GM23338 (cell line): ENCODE data around the gene EXD3.

Source experiments
- EZH2 ChIP-seq: fragments of 200-600 bp; sonication (generic); IDR thresholded peaks from one replicate; pipeline ENCODE4 v1.8.0; 2017; ENCODE audit warnings: antibody characterized with exemption, mild to moderate bottlenecking, low read depth; ENCODE audit not compliant: unreplicated experiment
- NANOG ChIP-seq: IDR thresholded peaks from 2 replicates; pipeline ENCODE4 v1.6.1; 2016; ENCODE audit warnings: antibody characterized with exemption, borderline replicate concordance
- POLR2AphosphoS5 ChIP-seq: IDR thresholded peaks from 2 replicates; pipeline ENCODE4 v1.6.1; 2016; ENCODE audit warnings: antibody characterized with exemption, low read depth
- TF ChIP-seq, protein P1 (sequence below), 2 experiments: fragments of 200-600 bp in 1 of 2; sonication (generic) in 1 of 2; conservative IDR thresholded peaks; 2 replicates each; pipeline versions ENCODE4 v1.5.1 to v1.6.1; 2016 to 2017; ENCODE audit warnings: antibody characterized with exemption in 2 of 2, low read depth in 2 of 2, mild to moderate bottlenecking in 2 of 2, moderate library complexity in 1 of 2
- TF ChIP-seq, protein P2 (sequence below): fragments of 250-450 bp; sonication (Bioruptor Pico); IDR thresholded peaks from 2 replicates; pipeline ENCODE4 v1.5.0; 2020; ENCODE audit warnings: mild to moderate bottlenecking, moderate library complexity
- TF ChIP-seq, protein P3 (sequence below): IDR thresholded peaks from one replicate; pipeline ENCODE4 v1.6.1; 2018; ENCODE audit warnings: antibody characterized with exemption; ENCODE audit not compliant: unreplicated experiment

DNA sequence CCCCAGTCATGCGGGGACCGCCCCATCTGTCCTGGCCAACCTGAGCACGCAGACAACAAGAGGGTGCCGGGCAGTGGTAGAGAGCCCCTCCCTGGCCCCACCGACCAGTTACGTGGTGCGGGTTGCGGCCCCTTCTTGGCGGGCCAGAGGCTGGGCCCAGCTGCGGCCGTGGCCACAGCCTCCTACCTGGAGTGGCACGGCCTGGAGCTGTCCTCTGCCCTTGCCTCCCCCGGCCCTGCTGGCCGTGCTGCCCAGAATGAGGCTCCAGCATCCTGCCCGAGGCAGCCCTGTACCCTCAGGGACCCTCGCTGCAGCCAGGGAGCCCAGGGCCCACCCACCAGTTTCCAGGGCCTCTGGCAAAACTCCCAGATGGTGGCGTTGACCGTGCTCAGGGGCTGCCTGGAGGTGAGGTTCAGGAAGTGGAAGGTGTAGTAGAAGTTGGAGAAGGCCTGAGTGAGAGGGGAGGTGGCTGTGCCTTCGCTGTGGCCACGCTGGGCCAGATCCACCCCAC lies 12.5 kb upstream of the EXD3 start:
- TF ChIP-seq, protein P1, sequence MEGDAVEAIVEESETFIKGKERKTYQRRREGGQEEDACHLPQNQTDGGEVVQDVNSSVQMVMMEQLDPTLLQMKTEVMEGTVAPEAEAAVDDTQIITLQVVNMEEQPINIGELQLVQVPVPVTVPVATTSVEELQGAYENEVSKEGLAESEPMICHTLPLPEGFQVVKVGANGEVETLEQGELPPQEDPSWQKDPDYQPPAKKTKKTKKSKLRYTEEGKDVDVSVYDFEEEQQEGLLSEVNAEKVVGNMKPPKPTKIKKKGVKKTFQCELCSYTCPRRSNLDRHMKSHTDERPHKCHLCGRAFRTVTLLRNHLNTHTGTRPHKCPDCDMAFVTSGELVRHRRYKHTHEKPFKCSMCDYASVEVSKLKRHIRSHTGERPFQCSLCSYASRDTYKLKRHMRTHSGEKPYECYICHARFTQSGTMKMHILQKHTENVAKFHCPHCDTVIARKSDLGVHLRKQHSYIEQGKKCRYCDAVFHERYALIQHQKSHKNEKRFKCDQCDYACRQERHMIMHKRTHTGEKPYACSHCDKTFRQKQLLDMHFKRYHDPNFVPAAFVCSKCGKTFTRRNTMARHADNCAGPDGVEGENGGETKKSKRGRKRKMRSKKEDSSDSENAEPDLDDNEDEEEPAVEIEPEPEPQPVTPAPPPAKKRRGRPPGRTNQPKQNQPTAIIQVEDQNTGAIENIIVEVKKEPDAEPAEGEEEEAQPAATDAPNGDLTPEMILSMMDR (conservative IDR thresholded peaks at IDR 0.05; ENCODE audit: low read depth in 2 of 2) = no peak
- TF ChIP-seq, protein P2, sequence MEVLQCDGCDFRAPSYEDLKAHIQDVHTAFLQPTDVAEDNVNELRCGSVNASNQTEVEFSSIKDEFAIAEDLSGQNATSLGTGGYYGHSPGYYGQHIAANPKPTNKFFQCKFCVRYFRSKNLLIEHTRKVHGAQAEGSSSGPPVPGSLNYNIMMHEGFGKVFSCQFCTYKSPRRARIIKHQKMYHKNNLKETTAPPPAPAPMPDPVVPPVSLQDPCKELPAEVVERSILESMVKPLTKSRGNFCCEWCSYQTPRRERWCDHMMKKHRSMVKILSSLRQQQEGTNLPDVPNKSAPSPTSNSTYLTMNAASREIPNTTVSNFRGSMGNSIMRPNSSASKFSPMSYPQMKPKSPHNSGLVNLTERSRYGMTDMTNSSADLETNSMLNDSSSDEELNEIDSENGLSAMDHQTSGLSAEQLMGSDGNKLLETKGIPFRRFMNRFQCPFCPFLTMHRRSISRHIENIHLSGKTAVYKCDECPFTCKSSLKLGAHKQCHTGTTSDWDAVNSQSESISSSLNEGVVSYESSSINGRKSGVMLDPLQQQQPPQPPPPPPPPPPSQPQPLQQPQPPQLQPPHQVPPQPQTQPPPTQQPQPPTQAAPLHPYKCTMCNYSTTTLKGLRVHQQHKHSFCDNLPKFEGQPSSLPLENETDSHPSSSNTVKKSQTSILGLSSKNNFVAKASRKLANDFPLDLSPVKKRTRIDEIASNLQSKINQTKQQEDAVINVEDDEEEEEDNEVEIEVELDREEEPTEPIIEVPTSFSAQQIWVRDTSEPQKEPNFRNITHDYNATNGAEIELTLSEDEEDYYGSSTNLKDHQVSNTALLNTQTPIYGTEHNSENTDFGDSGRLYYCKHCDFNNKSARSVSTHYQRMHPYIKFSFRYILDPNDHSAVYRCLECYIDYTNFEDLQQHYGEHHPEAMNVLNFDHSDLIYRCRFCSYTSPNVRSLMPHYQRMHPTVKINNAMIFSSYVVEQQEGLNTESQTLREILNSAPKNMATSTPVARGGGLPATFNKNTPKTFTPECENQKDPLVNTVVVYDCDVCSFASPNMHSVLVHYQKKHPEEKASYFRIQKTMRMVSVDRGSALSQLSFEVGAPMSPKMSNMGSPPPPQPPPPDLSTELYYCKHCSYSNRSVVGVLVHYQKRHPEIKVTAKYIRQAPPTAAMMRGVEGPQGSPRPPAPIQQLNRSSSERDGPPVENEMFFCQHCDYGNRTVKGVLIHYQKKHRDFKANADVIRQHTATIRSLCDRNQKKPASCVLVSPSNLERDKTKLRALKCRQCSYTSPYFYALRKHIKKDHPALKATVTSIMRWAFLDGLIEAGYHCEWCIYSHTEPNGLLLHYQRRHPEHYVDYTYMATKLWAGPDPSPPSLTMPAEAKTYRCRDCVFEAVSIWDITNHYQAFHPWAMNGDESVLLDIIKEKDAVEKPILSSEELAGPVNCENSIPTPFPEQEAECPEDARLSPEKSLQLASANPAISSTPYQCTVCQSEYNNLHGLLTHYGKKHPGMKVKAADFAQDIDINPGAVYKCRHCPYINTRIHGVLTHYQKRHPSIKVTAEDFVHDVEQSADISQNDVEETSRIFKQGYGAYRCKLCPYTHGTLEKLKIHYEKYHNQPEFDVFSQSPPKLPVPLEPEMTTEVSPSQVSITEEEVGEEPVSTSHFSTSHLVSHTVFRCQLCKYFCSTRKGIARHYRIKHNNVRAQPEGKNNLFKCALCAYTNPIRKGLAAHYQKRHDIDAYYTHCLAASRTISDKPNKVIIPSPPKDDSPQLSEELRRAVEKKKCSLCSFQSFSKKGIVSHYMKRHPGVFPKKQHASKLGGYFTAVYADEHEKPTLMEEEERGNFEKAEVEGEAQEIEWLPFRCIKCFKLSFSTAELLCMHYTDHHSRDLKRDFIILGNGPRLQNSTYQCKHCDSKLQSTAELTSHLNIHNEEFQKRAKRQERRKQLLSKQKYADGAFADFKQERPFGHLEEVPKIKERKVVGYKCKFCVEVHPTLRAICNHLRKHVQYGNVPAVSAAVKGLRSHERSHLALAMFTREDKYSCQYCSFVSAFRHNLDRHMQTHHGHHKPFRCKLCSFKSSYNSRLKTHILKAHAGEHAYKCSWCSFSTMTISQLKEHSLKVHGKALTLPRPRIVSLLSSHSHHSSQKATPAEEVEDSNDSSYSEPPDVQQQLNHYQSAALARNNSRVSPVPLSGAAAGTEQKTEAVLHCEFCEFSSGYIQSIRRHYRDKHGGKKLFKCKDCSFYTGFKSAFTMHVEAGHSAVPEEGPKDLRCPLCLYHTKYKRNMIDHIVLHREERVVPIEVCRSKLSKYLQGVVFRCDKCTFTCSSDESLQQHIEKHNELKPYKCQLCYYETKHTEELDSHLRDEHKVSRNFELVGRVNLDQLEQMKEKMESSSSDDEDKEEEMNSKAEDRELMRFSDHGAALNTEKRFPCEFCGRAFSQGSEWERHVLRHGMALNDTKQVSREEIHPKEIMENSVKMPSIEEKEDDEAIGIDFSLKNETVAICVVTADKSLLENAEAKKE = no peak
- TF ChIP-seq POLR2AphosphoS5 (no peak), EZH2 (no peak), NANOG (no peak)
- TF ChIP-seq, protein P3, sequence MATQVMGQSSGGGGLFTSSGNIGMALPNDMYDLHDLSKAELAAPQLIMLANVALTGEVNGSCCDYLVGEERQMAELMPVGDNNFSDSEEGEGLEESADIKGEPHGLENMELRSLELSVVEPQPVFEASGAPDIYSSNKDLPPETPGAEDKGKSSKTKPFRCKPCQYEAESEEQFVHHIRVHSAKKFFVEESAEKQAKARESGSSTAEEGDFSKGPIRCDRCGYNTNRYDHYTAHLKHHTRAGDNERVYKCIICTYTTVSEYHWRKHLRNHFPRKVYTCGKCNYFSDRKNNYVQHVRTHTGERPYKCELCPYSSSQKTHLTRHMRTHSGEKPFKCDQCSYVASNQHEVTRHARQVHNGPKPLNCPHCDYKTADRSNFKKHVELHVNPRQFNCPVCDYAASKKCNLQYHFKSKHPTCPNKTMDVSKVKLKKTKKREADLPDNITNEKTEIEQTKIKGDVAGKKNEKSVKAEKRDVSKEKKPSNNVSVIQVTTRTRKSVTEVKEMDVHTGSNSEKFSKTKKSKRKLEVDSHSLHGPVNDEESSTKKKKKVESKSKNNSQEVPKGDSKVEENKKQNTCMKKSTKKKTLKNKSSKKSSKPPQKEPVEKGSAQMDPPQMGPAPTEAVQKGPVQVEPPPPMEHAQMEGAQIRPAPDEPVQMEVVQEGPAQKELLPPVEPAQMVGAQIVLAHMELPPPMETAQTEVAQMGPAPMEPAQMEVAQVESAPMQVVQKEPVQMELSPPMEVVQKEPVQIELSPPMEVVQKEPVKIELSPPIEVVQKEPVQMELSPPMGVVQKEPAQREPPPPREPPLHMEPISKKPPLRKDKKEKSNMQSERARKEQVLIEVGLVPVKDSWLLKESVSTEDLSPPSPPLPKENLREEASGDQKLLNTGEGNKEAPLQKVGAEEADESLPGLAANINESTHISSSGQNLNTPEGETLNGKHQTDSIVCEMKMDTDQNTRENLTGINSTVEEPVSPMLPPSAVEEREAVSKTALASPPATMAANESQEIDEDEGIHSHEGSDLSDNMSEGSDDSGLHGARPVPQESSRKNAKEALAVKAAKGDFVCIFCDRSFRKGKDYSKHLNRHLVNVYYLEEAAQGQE = no peak
